GM18870 (cell line): ENCODE data around the gene CHSY3.
A peak's percentile ranks its signal among the peaks of the same experiment; 100 is the strongest.

Source experiments
- ATAC-seq: cut with Tn5 transposase; IDR thresholded peaks from one replicate; pipeline ENCODE4 v1.9.1; 2021; ENCODE audit warnings: moderate library complexity; ENCODE audit not compliant: unreplicated experiment

The CHSY3 gene

DNA sequence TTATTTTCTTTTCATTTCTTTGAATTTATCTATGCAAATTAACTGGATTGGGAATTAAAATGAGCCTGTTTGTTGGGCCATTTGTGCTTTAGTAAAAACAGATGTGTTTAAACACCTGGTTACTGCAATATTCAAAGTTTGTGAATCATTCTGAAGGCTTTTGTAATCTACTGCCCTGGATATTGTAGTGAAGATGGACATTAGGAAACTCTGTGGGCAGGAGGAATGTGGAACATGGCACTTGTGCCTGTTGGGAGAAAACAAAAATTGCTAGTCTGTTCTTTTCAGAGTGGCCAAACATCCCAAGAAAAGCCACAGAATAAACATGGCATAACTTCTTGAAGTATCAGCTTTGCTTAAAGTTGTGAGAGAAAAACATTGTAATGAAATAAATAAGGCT lies 40.8 kb downstream of the CHSY3 start:
- no peak for ATAC-seq

DNA sequence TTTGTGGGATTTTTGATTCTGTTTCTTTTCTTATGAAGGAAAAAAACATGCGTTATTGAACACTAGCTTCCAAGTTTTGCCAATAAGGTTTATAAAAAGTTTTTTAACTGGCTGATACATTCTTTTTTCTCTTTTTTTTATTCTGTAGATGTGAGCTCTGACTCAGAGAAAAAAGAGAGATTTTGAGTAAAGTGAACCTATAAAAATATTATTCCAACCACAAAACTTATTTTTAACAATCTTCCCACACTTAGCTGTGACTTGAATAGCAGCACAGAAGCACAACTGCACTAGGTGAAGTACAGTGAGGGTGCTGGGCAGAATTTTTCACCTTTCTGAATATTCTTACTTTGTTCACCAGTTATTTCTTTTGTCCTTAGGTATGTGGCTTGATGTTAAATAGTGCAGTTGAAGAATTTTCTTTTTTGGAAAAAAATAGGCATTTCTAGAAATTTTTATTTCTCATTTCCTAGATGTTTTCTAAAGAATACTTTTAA lies 41.6 kb downstream of the CHSY3 start:
- ATAC-seq = no peak

DNA sequence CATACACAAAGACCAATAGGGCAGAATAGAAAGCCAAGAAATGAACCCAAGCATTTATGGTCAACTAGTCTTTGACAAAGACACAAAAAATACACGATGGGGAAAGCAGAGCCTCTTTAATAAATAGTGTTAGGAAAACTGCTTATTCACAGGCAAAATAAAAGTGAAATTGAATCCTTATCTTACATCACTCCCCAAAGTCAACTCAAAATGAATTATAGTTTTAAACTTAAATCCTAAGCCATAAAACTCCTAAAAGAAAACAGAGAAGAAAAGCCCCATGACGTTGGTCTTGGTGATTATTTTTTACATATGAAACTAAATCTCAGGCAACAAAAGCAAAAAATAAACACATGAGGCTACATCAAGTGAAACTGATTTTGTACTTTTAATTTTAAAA lies 46.8 kb downstream of the CHSY3 start:
- ATAC-seq = no peak

DNA sequence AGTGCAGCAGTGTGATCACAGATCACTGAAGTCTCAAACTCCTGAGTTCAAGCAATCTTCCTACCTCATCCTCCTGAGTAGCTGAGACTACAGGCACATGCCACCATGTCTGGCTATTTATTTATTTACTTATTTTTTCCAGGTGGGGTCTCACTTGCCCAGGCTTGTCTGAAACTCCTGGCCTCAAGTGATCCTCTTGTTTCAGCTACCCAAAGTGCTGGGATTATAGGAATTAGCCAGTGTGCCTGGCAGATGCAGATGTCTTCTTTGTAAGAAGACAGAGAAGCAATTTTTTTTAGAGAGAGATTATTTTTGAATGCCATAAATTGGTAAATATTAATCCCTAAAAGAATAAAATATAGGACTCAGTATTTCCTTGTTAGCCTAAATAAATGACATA lies 54.3 kb downstream of the CHSY3 start:
- ATAC-seq = no peak

DNA sequence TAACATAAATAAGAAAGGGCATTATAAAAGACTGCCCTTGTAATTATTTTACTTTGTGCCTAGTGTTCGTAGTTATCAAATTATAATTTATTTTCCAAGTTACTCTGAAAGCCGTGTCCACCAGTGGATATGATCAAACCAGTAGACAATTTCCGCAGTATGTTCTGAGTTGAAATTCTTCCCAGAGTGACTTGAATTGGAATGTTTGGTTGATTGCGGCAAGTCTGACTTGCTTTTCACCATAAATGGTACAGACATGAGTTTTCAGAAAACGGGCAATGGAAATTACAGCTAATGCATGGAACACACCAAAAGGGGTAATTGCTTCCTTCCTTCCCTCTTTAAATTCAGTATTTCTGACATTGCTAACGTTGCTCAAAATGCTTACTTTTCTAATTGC lies 56.6 kb downstream of the CHSY3 start:
- ATAC-seq = no peak

DNA sequence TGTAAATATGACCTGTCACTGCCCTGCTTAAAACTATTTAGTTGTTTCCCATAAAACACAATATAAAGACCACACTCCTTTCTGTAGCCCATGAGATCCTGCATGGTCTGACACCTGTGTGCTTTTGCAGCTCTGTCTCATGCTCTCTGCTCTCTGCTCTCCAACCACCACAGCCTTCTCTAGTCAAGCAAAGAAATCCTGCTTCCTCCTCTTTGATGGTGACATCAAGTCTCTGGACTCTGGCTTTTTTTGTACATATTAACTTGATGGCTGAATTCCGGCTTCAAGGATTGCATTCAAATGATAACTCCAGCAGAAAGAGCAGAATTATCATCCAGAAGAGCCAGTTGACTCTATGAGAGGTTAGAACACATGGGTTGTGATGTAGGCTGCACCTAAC lies 58.2 kb downstream of the CHSY3 start:
- ATAC-seq = no peak

DNA sequence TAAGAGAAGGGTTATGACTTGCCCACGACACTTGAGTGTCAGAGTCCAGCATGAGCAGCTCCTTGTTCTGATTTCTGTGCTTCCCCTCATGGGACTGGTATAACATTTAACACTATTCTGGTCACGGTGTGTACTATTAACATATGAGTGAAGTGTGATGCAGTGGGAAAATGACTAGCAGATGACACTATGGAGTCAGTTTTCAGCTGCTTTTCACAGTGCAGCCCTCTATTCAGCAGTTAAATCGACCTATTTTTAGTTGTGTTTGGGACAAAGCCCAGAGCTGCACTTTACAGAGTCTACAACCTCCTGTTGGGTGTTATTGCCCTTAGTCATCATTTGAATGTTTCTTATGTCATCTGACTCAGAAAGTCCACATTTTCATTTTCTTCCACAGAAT lies 59.1 kb downstream of the CHSY3 start:
- ATAC-seq = no peak

DNA sequence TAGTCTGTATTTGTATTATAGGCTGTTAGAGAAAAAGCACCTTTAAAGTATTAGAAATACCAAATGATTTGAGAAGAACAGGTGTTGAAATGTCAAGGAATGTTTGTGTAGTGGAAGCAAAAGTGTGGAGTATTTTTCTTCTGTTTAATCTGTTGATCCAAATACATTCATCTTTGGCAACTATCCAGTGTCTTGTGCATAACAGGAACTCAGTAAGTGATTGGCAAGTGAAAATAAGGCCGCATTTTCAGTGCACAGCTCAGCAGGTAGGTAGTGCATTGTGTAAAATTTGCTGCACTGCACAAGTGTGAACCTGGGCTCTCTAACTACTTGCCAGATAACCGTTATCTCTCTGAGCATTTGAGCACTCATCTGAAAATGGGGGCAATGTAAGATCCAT lies 61.8 kb downstream of the CHSY3 start:
- no peak for ATAC-seq

DNA sequence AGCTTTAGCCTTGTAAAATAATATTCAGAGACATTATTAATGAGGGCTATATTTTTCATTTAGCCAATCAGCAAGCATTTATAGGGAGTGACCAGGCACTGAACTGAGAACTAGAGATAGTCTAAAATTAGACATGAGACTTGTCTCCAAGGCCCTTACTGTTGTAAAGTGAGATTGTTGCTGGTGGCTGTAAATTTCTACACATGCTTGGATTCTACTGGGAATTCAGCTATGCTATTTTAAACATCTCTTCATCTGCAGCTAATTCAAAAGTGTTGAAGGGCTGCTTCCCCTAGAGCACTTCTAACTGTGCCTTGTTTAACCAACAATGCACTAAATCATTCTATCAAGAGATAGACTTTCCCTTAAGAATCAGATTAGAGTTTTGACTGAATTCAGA lies 67.4 kb downstream of the CHSY3 start:
- ATAC-seq = no peak

DNA sequence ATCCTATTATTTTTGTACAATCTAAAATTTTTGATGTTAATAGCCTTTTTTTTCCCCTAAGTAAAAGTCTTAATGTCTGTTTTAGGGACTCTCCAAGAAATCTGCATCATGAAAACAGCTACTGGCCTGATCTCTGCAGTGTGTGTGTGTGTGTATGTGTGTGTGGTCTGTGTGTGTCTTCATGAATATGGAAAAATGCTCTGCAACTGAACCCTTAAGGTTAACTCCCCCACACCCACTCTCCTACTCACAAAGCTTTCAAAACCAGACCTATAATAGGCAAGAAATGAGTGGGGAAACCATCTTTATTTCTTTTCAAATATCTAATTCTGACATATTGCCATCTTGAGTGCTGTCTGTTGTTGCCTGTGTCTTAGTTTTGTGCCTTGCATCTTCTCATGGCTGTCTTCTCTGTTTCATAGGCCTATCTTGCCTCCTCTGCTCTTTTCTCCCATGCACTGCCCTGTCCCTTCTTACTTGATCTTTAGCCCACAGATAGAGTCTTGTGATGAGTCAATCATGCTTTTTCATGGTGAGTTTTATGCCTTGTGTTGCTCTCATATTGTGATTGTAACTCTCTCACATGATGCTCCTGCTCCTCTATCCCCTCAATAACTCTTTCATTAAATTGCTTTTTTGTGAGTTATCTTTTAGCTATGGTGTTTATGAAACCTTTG lies 68.3 kb downstream of the CHSY3 start:
- no peak for ATAC-seq

DNA sequence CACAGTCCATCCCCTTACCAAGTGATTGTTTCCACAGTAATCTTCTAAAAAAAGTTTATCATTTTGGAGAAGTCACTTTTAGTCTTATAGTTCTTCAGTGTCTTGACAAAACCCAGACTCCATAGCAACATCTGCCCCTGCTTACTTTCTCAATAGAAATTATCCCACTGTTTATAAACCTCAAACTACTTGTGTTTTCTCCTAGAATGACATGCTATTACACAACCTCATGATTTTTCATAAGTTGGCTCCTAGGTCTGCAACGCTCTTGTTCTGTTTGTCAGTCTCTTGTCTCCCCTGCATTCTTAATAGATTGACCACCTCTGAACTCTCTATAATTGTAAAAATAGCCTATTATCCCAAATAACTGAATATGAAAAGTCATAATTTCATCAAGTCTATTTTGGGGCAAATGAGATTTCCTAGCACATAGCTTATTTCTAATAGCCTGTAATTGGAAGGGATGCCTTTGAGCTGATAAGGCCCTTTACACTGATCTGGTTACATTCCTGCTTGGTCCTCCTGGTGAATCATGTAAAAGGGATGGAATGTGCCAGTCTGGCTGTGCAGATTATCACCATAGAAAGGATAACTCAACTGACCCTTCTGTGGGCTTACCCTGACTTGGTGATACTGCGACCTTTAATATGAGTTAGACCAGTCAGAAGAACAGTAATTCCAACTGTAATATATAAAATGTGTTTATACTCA lies 69.6 kb downstream of the CHSY3 start:
- ATAC-seq = no peak

DNA sequence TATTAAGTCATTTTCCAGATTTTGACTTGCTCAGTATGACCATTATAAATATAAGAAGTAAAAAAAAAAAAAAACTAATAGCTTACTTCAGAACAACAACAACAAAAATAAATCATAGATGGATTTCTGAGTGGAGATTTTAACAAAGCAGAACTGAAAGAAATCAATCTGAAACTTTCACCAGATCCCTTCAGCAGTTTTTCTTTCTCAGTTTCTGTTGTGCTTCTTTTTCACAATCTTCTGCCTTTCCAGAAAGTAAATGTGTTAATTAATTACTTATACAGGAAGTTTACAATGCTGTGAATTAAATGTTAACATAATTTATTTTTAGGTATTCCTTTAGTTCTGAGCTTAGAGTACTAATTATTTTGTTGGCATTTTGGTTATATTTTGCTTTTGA lies 73.5 kb downstream of the CHSY3 start:
- peak; percentile 93 for ATAC-seq

DNA sequence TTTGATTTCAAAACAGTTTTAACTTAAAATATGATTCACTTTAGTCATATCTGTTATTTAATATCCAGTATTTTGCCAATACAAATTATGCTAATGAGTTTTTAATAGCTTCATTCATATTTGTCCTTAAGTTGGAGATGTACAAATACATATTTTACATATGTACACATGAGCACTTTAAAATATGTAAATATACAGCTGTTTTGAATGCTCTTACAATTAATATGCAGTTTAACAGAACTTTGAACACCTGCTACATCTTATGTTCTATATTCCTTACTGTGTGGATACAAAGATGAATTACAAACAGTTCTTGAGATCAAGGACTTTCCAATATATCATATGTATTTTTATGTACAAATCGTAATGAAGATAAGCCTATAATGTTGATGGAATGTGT lies 74.0 kb downstream of the CHSY3 start:
- ATAC-seq = no peak

DNA sequence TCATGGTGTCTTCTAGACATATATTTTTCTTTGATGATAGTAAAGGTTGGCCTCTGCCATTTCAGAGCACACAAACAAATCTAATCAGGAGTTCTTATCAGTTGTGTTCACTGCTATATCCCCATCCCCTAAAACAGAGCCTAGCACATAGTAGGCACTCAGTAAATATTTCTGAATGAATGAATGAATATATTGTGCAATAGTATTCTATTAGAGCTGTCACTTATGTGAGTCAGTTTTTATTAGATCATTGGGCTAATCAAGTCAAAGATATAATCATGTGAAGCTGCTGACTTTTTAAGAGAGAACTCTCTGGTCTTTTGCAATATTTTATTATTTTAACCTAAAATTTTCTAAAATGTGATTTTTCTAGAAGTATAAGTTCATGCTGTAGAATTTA lies 84.2 kb downstream of the CHSY3 start:
- no peak for ATAC-seq

DNA sequence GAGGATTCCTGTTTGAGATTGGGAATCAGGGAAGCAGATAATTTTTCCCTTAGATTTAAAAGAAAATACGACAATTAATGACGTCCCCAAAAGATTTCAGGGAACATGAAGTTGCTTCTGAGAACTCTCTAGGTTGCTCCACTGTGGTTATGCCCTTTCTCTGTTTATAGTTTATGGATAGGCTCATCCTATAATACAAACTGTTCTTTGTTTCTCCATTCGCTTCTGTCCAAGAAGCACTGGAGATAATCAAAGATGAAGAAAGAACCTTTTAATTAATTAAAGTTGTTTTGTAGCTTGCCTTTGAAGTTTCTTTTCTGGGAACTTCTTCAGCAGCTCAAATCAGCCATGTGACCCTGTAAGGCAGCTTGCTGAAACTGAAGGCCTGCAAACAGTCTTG lies 87.5 kb downstream of the CHSY3 start:
- ATAC-seq = no peak

DNA sequence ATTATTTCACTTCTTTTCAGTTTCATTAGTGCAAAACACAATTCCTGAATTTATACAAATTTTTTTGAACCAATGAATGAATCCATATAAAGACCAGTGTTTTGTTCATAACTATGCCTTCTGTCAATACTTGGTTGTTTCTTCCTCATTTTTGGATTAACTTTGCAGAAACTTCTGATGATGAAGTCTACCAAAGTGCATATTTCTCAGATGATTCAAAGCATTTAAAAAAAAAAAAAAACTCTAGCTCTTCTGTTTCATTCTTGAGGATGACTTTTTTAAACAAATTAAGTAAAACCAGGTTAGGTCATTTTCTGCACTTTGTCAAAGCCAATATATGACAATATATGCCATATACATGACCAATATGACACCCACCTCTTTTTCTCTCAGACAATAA lies 92.6 kb downstream of the CHSY3 start:
- ATAC-seq = no peak

DNA sequence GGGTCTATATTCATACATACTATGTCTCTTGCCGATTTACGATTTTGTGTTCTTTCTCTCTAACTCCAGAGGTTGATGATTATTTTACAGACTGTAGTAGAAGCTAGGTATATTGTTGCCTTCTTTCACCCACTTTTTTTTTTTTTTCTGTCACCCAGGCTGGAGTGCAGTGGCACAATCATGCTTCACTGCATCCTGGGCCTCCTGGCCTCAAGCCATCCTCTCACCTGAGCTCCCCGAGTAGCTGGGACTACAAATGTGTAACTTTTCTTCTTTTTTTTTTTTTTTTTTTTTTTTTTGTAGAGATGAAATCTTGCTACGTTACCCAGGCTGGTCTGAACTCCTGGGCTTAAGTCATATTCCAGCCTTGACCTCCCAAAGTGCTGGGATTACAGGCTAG lies 96.2 kb downstream of the CHSY3 start:
- no peak for ATAC-seq

DNA sequence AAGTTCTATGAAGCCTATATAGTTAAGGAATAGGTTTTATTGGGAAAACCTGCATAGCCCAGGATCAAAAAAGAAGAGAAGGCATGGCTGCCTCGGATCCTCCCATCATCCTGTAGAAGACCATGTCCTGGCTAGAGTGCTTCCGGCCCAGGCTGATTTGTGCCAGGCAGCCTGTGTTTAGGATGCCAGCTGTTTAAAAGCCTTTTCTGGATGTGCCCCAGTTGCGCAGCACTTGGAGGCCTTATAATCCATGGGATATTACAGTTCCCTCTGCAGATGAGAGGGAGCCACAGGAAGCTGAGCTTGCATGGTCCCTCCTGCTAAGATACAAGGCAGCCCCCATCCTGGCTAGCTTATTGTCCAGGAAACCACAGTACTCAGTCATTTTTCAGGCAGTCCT lies 97.9 kb downstream of the CHSY3 start:
- no peak for ATAC-seq

DNA sequence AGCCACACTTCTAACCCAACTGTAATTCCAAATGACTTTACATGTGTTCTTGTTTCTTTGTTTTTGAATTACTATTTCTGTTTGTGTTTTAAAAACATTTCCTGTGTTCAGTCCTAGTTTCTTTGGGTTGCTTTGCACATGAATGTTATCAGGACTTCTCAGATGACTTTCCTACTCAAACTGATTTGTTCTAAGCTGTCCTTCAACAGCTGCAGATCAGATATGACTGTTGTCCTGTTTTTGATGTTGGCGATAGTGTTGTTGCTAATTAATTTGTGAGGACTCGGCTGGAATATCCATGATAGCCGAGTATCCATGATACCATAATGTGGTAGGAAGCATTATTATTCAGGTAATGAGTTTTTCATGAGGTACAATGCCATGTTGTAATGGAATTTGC lies 98.6 kb downstream of the CHSY3 start:
- ATAC-seq = no peak

DNA sequence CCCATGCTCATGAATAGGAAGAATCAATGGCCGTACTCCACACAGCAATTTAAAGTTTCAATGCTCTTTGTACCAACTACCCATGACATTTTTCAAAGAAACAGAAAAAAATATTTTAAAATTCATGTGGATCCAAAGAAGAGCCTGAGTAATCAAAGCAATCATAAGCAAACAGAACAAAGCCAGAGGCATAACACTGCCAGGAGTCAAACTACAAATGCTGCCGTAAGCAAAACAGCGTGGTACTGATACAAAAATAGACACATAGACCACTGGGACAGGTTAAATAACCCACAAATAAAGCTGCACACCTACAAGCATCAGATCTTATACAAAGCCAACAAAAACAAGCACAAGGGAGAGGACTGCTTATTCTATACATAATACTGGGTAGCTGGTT lies 107.7 kb downstream of the CHSY3 start:
- no peak for ATAC-seq

DNA sequence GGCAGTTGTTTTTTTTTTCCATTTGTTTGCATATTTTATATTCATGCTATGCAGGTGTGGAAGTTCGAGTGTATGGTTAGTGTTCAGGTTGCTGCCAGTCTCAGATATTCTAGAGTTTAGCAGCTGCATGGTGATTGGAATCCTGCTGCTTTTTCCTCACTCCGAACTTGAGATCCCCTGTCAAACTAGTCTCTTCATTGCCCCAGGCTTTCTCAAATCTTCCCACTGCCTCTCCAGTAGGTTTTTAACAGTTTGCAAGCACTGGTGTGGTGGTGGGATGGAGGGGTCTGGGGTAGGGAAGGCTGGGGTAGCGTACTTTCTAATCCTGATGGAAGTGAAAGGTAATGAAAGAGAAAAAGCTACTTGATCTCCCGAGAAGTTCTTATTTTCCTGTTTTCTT lies 112.9 kb downstream of the CHSY3 start:
- no peak for ATAC-seq

DNA sequence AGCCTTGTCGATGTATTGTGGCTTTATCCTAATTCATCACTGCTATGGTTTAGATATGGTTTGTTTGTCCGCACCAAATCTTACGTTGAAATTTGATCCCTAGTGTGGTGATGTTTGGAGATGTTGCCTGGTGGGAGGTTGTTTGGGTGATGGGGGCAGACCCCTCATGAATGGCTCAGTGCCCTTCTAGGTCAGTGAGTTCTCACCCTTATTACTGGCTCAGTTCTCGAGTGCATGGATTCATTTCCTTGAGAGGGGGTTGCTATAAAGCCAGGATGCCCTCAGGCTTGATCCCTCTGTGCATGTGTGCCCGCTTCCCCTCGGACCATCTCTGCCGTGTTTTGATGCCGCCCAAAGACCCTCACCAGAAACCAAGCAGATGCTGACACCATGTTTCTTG lies 114.4 kb downstream of the CHSY3 start:
- no peak for ATAC-seq

DNA sequence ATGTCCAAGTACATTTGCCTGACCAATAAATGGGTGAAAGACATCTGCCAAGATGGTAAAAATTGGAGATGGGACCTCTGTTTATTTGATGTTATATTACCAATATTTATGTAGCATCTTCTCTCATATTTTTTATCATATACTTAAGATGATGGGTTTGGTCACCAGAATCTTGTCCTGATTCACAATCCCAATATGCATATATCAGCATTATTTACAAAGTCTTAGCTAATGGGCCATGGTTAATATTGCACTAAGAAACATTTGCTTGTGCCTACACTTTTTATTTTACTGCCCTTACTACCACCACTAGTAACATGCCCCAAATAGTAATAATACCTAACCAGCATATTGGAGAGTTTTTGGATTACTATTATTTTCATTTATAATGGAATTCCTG lies 116.7 kb downstream of the CHSY3 start:
- no peak for ATAC-seq
